Measurements from ENCODE around the gene AGAP3.

- TF ChIP-seq POLR2A (IDR thresholded peaks at IDR 0.05; ENCODE audit: low read depth, low read length), result no peak
- no peak for TF ChIP-seq POLR2AphosphoS5 (IDR thresholded peaks at IDR 0.05; ENCODE audit: low read depth, low read length)
Measured at GRCh38 chr7:151069841-151070573, 16.3 kb upstream of the AGAP3 start.

Measured in GM12892 (cell line).